ENCODE data around the gene KLHL3.

The KLHL3 gene

DNA sequence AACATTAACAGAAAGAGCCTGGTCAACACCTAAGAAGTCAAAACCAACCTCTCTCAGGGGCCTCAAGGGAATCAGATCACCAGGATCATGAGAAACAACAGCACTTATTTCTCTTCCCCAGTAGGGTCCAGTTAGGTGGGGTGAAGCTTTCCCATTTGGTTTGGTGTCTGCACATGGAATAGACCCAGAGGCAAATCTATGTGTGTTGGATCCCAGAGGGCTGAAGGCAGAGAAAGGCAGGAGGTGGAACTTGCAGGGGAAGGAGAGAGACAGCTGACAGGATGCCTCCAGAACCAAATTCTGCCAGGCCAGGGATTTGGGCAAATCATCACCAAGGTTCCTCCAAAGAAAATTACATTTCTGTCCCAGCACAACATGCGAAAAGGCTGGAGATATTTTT lies 132.0 kb downstream of the KLHL3 start:
- no peak for DNase-seq

DNA sequence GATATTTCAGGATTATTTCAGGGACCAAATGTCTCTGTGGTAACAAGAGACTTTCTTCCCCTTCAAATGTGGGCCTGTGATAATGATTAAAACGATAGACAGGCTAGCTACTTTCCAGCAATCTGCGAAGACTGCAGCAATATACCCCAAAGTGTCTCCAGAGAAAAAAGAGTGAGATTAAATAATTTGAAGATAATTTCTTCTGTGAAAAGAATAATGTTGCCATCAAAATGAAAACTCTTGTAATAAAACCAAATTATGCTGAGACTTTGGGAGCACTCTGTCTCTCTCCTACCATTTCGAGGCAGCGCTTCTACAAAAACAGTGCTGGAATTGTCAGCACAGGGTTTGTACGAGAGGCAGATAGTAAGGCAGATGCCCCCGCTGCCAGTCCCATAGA lies 132.5 kb downstream of the KLHL3 start:
- no peak for DNase-seq

DNA sequence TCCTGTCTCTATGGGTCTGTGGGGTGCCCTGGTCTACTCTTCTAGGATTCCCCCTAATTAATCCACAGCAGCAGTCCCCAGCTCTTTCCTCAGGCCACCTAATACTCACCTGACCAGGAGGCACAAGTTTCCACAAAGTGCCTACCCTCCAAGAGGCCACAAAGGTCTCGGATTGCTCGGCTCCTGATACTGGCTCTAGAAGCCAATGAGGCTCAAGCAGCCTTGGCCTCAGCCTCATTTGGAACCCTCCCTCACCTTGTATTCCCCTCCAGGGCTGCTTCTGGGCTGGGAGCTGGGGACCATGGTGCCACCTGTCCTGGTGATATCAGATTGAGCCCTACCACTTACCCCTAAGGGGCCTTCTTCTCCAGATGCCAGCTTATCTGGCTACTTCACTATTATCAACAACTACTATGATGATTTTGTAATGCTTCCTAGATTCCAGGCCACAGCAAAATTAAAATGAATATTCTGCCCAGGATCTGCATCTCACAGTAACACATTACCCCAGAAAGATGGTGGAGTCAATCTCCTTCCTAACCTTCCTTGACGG lies 133.1 kb downstream of the KLHL3 start:
- no peak for DNase-seq

DNA sequence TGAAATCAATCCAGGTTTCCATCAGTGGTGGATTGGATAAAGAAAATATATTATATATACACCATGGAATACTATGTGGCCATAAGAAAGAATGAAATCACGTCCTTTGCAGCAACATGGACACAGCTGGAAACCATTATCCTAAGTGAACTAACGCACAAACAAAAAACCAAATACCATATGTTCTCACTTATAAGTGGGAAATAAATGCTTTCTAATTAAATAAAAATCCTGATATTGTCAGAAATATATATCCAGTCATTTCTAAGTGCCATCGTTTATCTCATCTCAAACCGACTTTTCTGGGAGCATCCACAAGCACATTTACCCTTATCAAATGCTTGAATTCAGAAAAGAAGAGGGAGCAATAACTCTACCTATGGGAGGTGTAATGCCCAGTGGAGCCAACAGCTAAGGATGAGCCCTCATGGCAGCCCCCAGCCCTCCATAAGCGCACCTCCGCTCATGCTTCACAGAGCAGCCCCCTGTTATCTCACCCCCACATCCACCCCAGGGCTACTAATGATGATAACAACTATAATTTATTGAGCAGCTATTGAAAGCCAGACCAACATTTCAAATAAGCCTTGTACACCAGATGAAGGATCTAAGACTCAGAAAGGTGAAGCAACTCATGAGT lies 135.0 kb downstream of the KLHL3 start:
- no peak for DNase-seq

DNA sequence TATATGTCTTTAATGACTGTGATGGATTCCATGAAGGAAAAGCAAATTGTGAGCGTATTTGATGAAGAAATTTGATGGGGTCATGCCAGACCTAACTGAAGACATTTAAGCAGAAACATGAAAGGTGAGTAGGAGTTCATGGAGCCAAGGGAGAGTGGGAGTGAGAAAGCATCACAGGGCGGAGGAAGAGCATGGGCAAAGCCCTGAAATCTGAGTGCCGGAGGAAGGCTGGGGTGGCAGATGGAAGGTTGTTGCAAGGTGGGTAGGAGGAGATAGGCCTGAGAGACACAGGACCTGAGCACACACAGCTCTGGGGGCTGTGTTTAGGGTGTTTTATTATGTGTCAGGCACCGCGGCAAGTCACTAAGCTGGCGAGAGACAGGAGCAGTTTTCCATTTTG lies 136.4 kb downstream of the KLHL3 start:
- DNase-seq = no peak

DNA sequence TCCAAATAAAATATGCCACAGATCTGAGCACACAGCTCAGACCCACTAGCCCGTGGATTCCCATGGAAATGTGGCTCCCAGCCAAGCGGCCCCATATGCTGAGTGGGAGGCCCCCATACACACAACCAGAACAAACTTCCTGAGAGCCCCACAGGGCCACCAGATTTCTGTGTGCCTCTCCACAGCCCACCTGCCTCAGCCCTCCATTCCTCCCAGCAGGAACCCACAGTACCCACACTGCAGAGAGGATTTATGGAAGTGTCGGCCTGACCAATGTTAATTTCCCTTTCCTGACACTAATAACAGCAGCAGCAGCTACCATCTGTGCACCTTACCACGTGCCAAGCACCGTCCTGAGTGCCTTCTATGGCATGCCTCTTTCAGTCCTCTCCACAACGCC lies 137.5 kb downstream of the KLHL3 start:
- no peak for DNase-seq

DNA sequence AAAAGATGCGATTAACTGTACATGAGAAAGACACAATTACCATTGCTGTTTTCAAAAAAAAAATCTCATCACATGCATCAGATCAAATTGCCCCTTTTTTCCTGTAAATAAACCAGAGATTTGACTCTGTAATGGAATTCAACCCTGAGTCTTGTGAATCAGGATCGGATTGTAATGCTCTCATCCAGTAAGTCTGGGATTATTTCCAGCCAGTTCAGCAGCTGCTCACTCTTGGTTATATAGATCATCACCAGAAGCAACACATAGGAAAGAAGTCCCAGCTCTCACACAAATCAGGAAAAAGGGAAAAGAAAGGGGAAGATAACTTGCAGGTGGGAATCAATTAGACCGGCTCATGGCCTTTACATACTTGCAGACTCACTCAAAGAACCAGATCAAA lies 138.9 kb downstream of the KLHL3 start:
- no peak for DNase-seq

DNA sequence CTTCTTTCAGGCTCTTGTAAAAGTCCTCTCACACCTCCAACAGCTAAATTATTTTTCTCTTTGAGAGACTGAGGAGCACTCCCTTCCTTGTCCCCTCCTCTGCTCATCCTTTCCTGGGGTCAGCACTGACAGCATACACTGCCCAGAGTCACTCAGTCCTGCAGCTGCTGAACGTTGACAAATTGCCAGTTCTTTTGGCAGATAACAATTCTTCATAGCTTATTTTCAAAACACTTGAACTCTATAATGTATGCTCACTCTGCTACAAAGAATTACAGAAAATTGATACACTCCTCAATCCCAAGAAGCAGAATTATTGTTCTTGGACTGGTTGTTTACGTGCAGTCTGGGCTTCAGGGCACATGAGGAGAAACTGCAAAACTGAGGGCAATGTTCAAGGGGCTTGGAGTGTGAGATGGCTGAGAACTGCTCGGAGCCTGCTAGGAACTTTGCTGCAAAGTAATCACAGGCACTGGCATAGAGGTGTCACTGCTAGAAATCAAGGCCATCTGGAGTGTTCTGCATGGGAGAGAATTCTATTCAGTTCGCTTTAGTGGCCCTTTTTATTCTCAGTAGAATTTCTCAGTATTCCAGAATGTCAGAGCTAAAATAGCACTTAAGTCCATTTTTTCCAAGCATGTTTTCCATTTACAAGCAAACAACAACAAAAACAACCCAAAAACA lies 140.4 kb downstream of the KLHL3 start:
- no peak for DNase-seq

DNA sequence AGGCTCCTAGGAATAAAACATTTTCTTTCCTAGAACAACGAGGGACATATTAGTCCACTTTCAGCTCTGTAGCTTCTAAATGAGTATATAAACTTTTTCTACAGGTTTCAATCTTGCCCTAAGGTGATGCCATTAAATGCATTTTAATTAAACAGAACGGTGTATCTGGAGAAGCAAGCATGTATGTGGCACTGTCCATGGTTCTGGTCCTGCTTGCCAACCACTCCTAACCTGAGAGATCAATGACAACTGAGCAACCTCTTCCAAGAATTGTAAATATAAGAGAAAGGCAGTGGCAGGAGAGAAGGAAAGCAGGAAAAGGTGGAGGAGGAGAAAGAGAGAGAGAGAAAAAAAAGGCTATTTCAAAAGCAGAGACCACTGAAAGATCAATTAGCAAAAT lies 141.2 kb downstream of the KLHL3 start:
- no peak for DNase-seq

DNA sequence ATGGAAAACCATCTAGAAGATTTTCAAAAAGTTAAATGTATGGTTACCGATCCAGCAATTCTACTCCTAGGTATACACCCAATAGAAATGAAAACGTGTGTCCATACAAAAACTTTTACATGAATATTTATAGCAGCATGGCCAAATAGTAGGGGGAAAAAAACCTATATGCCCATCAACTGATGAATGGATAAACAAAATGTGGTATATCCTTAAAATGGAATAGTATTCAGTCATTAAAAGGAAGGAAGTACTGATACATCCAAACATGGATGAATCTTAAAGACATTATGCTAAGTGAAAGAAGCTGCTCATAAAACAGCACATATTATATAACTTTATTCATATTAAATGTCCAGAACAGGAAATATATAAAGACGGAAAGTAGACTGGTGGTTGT lies 143.6 kb downstream of the KLHL3 start:
- DNase-seq = no peak

DNA sequence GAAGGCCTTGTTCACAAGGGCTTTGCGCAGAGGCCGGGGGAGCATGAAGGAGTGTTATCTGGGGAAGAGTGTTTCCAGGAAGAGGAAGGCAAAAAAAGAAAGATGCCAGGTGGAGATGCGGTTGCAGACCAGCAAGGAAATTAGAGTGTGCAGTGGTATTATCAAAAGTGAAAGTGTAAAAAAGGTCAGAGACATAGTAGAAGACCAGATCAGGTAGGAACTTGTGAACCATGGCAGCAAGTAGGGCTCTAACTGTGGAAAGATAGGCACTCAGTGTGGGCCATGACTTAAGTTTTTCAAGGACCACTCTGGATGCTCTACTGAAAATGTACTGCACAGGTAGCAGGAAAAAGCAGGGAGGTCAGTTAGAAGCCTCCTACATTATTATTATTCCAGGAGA lies 146.7 kb downstream of the KLHL3 start:
- DNase-seq = no peak

DNA sequence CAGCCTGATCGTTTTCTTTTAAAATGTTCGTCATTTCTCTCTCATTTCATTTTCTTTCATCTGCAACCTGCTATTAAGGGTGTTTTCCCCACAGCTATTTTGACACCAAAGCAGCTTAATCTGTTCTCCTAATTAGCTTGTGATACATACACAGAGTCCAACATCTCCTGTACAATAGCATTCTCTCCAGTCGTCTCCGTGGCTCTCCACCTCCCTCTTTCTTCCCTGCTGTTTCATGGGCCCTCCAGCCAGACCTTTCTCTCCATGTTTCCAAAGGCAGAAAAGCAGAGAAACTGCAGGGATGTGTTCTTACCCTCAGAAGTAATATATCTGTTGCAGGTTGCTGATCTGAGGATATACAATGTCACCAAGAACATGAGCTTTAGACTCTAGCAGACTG lies 148.0 kb downstream of the KLHL3 start:
- no peak for DNase-seq

DNA sequence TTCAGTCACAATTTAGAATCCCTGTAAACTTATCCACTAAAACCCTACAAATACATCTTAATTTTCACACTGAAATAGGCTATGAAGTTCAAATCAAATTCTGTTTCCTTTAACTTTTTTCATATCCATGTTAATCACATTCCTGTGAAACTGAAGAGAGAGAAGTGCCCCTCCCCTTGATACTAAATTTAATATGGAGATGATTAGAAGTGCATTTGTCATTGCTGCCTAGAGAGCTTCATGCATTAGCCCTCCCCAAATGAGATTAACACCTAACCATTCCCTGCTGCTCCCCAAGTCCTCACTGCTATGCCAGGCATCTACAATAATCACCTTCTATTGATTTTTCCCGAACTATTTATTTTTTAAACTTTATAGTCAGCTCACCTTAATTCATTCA lies 151.6 kb downstream of the KLHL3 start:
- no peak for DNase-seq

DNA sequence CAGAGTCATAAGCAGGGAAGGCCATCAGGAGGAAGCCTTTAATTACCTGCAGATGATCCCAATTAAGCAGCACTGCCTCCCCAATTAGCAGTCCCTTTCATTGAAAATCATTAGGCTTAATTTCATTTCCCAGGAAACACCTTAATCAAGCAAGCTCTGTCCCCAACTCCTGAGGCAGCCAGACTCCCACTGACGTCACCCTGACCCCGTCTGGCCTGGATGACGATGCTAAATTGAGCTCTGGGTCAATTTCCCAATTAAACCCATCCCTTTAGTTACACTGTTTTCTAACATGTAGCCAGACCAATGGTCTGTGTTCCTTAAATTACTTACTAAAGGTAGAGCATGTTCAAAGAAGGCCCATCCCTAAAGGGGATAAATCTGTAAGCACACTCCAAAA lies 152.8 kb downstream of the KLHL3 start:
- no peak for DNase-seq

DNA sequence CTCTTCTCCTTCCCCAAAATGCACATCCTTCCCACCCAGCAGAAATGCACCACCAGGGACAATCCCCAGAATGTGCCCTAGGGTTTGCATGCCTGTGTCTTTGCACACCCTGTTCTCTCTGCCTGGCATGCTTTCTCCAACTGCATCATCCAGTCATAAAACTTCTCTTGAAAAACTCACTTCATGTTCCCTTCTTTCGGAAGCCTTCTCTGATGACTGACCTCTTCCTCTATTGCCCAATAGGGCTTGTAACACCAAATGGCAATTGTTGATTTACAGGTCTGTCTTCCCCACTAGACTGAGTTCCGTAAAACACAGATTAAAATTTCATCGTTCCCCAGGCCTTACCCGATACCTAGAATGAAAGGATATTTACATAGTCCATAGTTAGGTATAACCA lies 153.7 kb downstream of the KLHL3 start:
- DNase-seq = no peak

DNA sequence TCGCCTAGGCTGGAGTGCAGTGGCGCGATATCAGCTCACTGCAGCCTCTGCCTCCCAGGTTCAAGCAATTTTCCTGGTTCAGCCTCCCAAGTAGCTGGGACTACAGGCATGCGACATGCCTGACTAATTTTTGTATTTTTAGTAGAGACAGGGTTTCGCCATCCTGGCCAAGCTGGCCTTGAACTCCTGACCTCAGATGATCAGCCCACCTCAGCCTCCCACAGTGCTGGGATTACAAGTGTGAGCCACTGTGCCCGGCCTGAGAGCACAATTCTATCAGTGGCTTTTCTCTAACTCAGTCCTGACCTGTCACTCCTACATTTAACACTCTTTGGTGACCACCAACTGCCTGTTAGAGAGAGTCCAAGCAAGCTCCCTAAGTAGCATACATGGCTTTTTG lies 154.1 kb downstream of the KLHL3 start:
- no peak for DNase-seq

DNA sequence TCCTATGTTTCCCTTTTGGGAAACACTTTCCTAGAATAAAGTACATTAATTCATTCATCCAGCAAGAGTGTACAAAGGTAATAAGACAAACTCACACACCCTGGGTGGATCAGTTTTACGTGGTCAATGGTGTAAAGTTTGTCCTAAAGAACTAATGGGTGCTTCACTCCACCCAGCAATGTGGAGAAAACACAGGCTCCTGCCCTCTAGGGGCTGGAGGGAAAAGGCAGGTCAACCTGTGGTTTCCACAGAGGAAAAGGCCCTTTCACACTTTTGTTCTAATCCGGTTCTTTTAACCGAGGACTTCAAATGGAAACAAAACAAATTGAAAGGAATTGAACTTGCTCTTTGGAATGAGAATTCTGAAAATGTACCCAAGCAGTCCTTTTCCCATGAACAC lies 155.9 kb downstream of the KLHL3 start:
- no peak for DNase-seq

DNA sequence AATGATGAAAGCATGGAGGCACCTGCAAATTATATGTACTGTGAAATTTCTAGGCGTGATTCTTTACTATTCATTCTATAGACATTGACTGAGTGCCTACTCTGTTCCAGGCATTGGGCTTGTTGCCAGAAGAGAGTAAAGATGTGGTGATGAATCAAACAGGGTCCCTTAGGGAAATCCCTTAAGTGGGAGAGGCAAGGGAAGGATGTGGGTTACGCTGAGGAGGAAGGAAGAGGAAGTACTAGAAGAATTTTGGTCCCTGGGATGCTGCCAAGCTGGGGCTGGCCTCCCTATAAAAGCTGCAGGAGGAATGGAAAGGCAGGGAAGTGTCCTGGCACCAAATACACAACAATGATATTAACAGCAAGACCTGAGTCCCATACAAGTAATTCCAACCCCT lies 160.0 kb downstream of the KLHL3 start:
- DNase-seq = no peak

DNA sequence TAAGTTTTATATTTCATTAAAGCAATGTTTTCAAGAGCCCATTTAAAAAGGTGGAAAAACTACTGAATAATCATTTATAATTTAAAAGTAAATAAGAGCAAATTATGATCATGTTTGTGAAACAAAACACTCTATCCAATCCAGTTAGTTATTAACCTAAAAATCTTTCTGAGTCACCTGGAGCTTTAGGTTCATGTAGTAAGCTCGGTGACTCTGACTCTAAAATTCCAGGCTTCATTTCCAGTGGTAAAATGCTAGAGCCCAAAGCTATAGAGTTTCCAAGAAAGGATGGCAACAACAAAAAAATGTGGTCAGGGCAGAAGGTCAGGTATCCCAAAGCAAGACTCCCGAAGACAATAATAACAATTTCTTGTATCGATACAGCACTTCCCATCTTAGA lies 160.7 kb downstream of the KLHL3 start:
- no peak for DNase-seq

DNA sequence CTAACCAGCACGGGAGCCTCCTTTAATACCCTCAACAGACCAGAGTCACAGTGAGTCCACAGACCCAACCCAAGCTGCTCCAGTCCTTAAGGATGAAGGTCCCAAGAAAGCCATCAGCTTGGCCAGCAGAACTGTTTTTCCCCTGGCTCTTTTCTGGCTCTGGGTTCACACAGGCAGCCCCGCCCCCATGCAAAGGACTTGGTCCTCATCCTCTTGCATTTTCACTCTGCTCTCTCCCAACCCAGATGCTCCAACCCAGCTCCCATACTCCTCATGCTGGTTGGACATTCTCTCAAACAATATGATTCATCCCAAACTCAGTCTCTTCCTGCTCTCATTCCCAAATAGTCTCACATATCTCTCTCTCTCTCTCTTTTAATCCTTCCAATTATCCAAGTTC lies 162.5 kb downstream of the KLHL3 start:
- DNase-seq = no peak

DNA sequence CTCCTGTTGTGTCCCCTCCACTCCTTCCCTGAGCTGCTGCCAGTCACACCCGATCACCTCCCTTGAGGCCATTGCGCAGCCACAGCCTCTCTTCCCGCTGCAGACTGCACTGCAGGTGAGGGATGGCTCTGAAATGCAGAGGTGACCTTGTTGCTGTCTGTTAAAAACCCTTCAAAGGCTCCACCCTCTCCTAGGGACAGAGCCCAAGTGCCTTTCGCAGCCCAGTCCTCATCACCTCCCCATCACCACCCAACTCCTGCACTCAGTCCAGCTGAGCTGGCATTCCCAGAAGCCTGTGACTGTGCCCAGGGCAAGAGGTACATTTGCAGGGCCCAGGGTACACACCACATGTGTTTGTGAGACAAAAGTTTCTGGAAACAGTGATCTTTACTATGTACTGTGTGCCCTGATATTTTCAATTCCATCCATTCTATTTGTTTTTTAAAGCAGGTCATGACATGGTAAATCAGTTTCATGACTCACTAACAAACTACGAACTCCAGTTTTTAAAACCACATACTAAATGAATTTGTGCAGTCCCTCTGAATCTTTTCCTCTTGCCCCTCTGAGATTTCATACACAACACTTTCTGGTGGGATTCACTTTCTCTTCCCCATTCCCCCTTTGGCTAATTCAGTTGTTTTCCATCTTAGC lies 163.7 kb downstream of the KLHL3 start:
- no peak for DNase-seq

DNA sequence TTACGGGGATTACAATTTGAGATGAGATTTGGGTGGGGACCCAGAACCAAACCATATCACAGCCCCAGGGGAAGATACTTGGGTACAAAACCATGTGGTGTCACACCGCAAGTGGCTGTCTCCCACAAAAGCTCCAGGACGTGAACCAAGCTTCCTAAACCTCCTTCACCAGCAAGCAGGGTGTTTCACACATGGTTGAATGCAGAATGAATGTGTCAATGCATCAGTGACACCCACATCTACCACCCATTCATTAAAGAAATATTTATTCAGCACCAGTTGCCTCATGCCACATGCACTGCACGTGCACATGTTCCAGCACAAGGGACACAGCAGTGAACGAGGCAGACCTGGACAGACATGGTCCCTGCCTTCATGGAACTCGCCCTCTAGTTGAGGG lies 165.8 kb downstream of the KLHL3 start:
- DNase-seq = no peak

All from NCI-H2107 (cell line).